GM23338 (cell line): Measurements from ENCODE around the gene COX7B2. TPM values are rescaled to one million over a fixed set of nuclear protein-coding genes. Genes with fewer than 3 reads are reported as not detected.

Source experiments
- ATAC-seq: fragments of 200-7000 bp; cut with Tn5 transposase; 3 replicates; pipeline ENCODE4 v1.9.1; 2020
- DNase-seq: peaks from one replicate; pipeline ENCODE4 v3.0.0-alpha.2; 2015; ENCODE audit warnings: low spot score
- H2AFZ ChIP-seq: fragments of 200-600 bp; sonication (generic); 2 replicates; pipeline ENCODE4 v1.8.0; 2016; ENCODE audit warnings: antibody characterized with exemption, mild to moderate bottlenecking, moderate library complexity
- H3F3A ChIP-seq: fragments of 200-600 bp; sonication (generic); replicated peaks from 2 replicates; pipeline ENCODE4 v1.8.0; 2017; ENCODE audit warnings: antibody characterized with exemption, mixed run types, low read depth
- H3K27ac ChIP-seq: fragments of 200-600 bp; sonication (generic); 2 replicates; pipeline ENCODE4 v1.6.1; 2016; ENCODE audit warnings: low read depth
- H3K27me3 ChIP-seq: fragments of 200-600 bp; sonication (generic); 2 replicates; pipeline ENCODE4 v1.8.0; 2016; ENCODE audit warnings: mild to moderate bottlenecking, mixed run types, moderate library complexity; ENCODE audit not compliant: insufficient read depth
- H3K36me3 ChIP-seq: fragments of 200-600 bp; sonication (generic); 2 replicates; pipeline ENCODE4 v1.8.0; 2016; ENCODE audit warnings: mild to moderate bottlenecking; ENCODE audit not compliant: insufficient read depth
- H3K4me1 ChIP-seq: fragments of 200-600 bp; sonication (generic); 2 replicates; pipeline ENCODE4 v1.8.0; 2016; ENCODE audit warnings: mild to moderate bottlenecking, moderate library complexity; ENCODE audit not compliant: insufficient read depth
- H3K4me2 ChIP-seq: fragments of 200-600 bp; sonication (generic); 2 replicates; pipeline ENCODE4 v1.7.1; 2017; ENCODE audit warnings: mixed run types
- H3K4me3 ChIP-seq: fragments of 200-600 bp; sonication (generic); 2 replicates; pipeline ENCODE4 v1.6.1; 2016; ENCODE audit warnings: mixed run types
- H3K79me2 ChIP-seq: fragments of 200-600 bp; sonication (generic); replicated peaks from 2 replicates; pipeline ENCODE4 v1.8.0; 2017; ENCODE audit warnings: mild to moderate bottlenecking; ENCODE audit not compliant: insufficient read depth
- H3K9me2 ChIP-seq: fragments of 200-600 bp; sonication (generic); 2 replicates; pipeline ENCODE4 v1.8.0; 2017; ENCODE audit not compliant: insufficient read depth
- H4K20me1 ChIP-seq: fragments of 200-600 bp; sonication (generic); replicated peaks from 2 replicates; pipeline ENCODE4 v1.8.0; 2017; ENCODE audit warnings: mild to moderate bottlenecking; ENCODE audit not compliant: insufficient read depth
- H3K27ac Mint-ChIP-seq: 2 replicates; pipeline ENCODE4 v1.8.0; 2020; ENCODE audit warnings: inconsistent platforms, mild to moderate bottlenecking, moderate library complexity, mixed read lengths
- H3K27me3 Mint-ChIP-seq: 3 replicates; pipeline ENCODE4 v1.8.0; 2022; ENCODE audit warnings: low read depth, mild to moderate bottlenecking, moderate library complexity, mixed read lengths, inconsistent platforms; ENCODE audit not compliant: insufficient read depth, poor library complexity
- H3K36me3 Mint-ChIP-seq: 3 replicates; pipeline ENCODE4 v1.8.0; 2021; ENCODE audit warnings: low read depth, mild to moderate bottlenecking, inconsistent platforms, moderate library complexity, mixed read lengths
- H3K4me1 Mint-ChIP-seq: 3 replicates; pipeline ENCODE4 v1.8.0; 2020; ENCODE audit warnings: mild to moderate bottlenecking, inconsistent platforms, mixed read lengths
- H3K4me3 Mint-ChIP-seq: 3 replicates; pipeline ENCODE4 v1.8.0; 2021; ENCODE audit warnings: moderate library complexity, mild to moderate bottlenecking, inconsistent platforms, mixed read lengths
- H3K9me3 Mint-ChIP-seq: 3 replicates; pipeline ENCODE4 v1.8.0; 2020; ENCODE audit warnings: moderate library complexity, mild to moderate bottlenecking, inconsistent platforms, mixed read lengths
- CREB1 ChIP-seq: fragments of 250-450 bp; sonication (Bioruptor Pico); IDR thresholded peaks from 2 replicates; pipeline ENCODE4 v1.5.0; 2020; ENCODE audit warnings: low read depth, mild to moderate bottlenecking, moderate library complexity
- CTCF ChIP-seq, 2 experiments: fragments of 200-600 bp in 1 of 2; sonication (generic) in 1 of 2; conservative IDR thresholded peaks; 2 replicates each; pipeline versions ENCODE4 v1.5.1 to v1.6.1; 2016 to 2017; ENCODE audit warnings: antibody characterized with exemption in 2 of 2, low read depth in 2 of 2, mild to moderate bottlenecking in 2 of 2, moderate library complexity in 1 of 2
- JUNB ChIP-seq: IDR thresholded peaks from one replicate; pipeline ENCODE4 v1.6.1; 2016; ENCODE audit warnings: antibody characterized with exemption; ENCODE audit not compliant: unreplicated experiment
- STAT1 ChIP-seq: IDR thresholded peaks from one replicate; pipeline ENCODE4 v1.6.1; 2016; ENCODE audit warnings: antibody characterized with exemption; ENCODE audit not compliant: unreplicated experiment
- ZNF331 ChIP-seq: fragments of 250-450 bp; sonication (Bioruptor Pico); IDR thresholded peaks from 2 replicates; pipeline ENCODE4 v1.5.0; 2020; ENCODE audit warnings: low read depth, mild to moderate bottlenecking, moderate library complexity
- polyA plus RNA-seq: library from polyadenylated mRNA; unstranded; fragments of >200 nt; fragmentation: Nextera tagmentation; extraction: Ambion mirVana; gene quantifications from 2 replicates; pipeline ENCODE4 v1.2.1, GENCODE V29; 2016
- total RNA-seq: library from RNA; depleted of rRNA; stranded (reverse); fragments of >200 nt; shearing (Covaris generic); gene quantifications from 2 replicates; pipeline ENCODE4 v1.2.3, GENCODE V29; 2014; rRNA removed

The COX7B2 gene
- total and polyA plus RNA-seq, 2 experiments from 2014 or later: not detected

DNA sequence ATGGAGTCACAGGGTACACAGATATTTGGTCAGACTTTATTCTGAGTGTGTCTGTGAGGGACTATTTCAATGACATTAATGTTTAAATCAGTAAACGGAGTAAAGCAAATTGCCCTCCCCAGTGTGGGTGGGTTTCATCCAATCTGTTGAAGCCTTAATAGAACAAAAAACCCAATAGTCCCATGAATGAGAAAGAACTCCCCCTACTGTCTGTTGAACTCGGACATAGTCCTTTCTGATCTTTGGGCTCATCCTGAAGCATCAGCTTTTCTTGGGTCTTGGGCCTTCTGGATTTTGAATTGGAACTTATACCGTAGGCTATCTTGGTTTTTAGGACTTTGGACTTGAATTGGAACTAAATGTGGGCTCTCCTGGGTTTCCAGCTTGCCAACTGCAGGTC lies 193.6 kb downstream of the COX7B2 start:
- Histone ChIP-seq H3F3A (no peaks in the 10 kb centered on the region), H3K27ac (no peak overlapping the region), H3K27me3 (no peaks in the 10 kb centered on the region), H3K4me3 (no peak overlapping the region), H3K79me2 (no peaks in the 10 kb centered on the region), H3K4me1 (0 out of 2 replicates have a peak, but pooled peaks cover 5% of the 10 kb centered on the region), H4K20me1 (no peaks in the 10 kb centered on the region), H3K36me3 (no peaks in the 10 kb centered on the region), H3K4me2 (no peak overlapping the region), H3K9me2 (no peaks in the 10 kb centered on the region), H2AFZ (no peak overlapping the region)
- no peaks in the 10 kb centered on the region for H3K4me1 Mint-ChIP-seq
- DNase-seq (peak; percentile 23), ATAC-seq (no peak)
- peaks cover 1% of the 10 kb centered on the region for H3K27me3 Mint-ChIP-seq
- no peak overlapping the region for H3K4me3 Mint-ChIP-seq
- TF ChIP-seq CTCF (conservative IDR thresholded peaks at IDR 0.05; ENCODE audit: low read depth in 2 of 2) (peak; percentile 35 to 48), ZNF331 (CRISPR knock-in tag) (no peak)
- H3K27ac Mint-ChIP-seq: no peak overlapping the region
- H3K36me3 Mint-ChIP-seq: peaks cover 3% of the 10 kb centered on the region; the same call in 2 of the 3 replicates
- peaks cover 72% of the 10 kb centered on the region for H3K9me3 Mint-ChIP-seq

DNA sequence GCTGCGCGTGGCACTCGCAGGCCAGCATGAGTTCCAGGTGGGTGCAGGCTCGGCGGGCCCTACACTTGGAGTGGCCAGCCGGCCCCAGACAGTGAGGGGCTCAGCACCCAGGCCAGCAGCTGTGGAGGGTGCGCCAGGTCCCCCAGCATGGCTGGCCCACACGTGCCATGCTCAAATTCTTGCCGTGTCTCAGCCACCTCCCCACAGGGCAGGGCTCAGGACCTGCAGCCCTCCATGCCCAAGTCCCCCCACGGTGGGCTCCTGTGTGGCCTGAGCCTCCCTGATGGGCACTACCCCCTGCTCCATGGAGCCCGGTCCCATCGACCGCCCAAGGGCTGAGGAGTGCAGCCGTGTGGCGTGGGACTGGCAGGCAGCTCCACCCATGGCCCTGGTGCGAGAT lies 210.2 kb downstream of the COX7B2 start:
- Histone ChIP-seq H3K36me3 (no peaks in the 10 kb centered on the region), H3K4me3 (no peak overlapping the region), H2AFZ (no peak overlapping the region), H3K79me2 (no peaks in the 10 kb centered on the region), H4K20me1 (no peaks in the 10 kb centered on the region), H3K9me2 (no peaks in the 10 kb centered on the region), H3K4me2 (no peak overlapping the region), H3K27me3 (no peaks in the 10 kb centered on the region), H3F3A (no peaks in the 10 kb centered on the region), H3K4me1 (no peaks in the 10 kb centered on the region), H3K27ac (no peak overlapping the region)
- H3K9me3 Mint-ChIP-seq: peaks cover 82% of the 10 kb centered on the region
- TF ChIP-seq CREB1 (CRISPR knock-in tag) (no peak), JUNB (no peak), STAT1 (no peak)
- H3K27ac Mint-ChIP-seq: no peak overlapping the region
- no peak for ATAC-seq
- no peak overlapping the region for H3K4me3 Mint-ChIP-seq
- H3K4me1 Mint-ChIP-seq: no peaks in the 10 kb centered on the region
- H3K27me3 Mint-ChIP-seq: peaks cover 3% of the 10 kb centered on the region
- H3K36me3 Mint-ChIP-seq: peaks cover 31% of the 10 kb centered on the region
- no peak for DNase-seq

Other genes with a start within 250 kb of the COX7B2 start
- 0.50 and 1.5 TPM in 2 replicates for gene GABRA4, start 84.3 kb upstream of the COX7B2 start, total RNA-seq
- gene GABRA4, start 84.3 kb upstream of the COX7B2 start, polyA plus RNA-seq: 0.61 and 1.9 TPM in 2 replicates
- gene GABRB1, start 122.3 kb upstream of the COX7B2 start, total RNA-seq: 0.97 and 1.0 TPM in 2 replicates
- gene GABRB1, start 122.3 kb upstream of the COX7B2 start, polyA plus RNA-seq: 0.14 and 0.26 TPM in 2 replicates